ENCODE results near the gene TPRA1.

DNA sequence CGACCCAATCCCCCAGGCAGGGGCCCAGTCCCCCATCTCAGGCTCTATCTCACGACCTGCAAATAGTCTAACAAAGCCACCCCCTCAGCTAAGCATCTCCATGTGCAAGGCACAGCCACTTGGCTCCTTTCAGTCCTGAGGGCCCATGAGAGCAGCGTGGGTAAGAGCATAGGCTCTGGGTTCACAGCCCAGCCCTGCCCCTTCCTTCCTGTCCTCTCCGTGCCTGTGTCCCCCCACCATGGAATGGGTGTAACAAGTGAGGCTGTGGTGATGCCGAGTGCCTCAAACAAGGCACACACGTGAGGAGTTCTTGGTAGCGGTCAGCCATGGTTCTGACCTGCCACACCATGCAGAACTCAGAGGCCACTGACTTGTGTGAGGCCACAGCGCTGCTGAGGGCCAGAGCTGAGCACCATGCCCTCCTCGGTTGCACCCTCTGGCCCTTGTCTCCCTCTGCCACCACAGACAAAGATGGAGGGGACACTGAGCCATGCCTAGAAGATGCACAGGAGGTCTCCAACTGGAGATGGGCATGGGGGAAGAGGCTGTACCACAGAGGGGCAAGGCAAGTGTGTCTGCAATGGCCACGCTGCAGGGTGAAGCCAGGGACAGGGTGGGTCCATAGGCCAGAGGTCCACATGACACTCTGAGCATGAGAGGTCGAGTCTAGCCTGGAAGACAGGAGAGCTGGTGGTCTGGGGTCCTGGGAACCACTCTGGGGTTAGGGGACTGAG is 10.0 kb downstream of the TPRA1 start:
- TF ChIP-seq, protein P1, sequence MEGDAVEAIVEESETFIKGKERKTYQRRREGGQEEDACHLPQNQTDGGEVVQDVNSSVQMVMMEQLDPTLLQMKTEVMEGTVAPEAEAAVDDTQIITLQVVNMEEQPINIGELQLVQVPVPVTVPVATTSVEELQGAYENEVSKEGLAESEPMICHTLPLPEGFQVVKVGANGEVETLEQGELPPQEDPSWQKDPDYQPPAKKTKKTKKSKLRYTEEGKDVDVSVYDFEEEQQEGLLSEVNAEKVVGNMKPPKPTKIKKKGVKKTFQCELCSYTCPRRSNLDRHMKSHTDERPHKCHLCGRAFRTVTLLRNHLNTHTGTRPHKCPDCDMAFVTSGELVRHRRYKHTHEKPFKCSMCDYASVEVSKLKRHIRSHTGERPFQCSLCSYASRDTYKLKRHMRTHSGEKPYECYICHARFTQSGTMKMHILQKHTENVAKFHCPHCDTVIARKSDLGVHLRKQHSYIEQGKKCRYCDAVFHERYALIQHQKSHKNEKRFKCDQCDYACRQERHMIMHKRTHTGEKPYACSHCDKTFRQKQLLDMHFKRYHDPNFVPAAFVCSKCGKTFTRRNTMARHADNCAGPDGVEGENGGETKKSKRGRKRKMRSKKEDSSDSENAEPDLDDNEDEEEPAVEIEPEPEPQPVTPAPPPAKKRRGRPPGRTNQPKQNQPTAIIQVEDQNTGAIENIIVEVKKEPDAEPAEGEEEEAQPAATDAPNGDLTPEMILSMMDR (conservative IDR thresholded peaks at IDR 0.05; ENCODE audit: low read depth, low read length), result no peak
- no peak for TF ChIP-seq EZH2 (IDR thresholded peaks at IDR 0.05; ENCODE audit: borderline replicate concordance, low read depth, low read length, poor library complexity, severe bottlenecking)

Data from A673 (cell line).